ENCODE measurements around the gene DPP6. TPM values are rescaled to one million over a fixed set of nuclear protein-coding genes. Genes with fewer than 3 reads are reported as not detected.

DPP6 gene
- total RNA-seq, 4 donors from 2014 or later, result 1.8 to 33.7 (median 6.4) TPM

DNA sequence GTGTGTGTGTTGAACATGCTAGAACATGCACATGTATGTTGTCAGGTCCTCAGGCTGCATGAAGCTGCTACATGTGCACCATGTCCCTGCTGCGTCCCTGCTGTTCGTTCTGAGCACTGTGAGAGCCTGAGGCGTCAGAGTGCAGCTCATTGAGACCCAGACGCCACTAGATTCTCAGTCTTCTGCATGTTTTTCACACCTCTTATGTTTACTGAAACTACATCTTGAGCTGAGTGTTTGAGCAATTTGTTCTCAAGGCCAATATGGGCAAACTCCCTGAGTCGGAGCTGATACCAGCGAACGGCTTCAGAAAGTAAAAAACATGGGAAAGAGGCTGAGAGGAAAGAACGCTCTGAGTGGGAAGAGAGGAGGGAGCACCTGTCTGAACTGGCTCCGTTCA, 600.4 kb downstream of the DPP6 start:
- Histone ChIP-seq H3K4me3 (no peak overlapping the region), H3K9me3 (no peaks in the 10 kb centered on the region), H3K36me3 (no peaks in the 10 kb centered on the region), H3K4me1 (no peaks in the 10 kb centered on the region), H3K27ac (no peak overlapping the region), H3K27me3 (no peaks in the 10 kb centered on the region)
- no peak for DNase-seq
- in situ Hi-C loops (cut with MboI; ENCODE audit: low pct_ligation_motif_present in 1 of 4, low pct_unique_long_range_greater_than_20kb in 1 of 4, low sequenced_read_pairs in 3 of 4) (no loop called here), intact Hi-C loops (cut with DNase I; ENCODE audit: low total_unique reads) (no loop called here)
- TF ChIP-seq, protein P1, sequence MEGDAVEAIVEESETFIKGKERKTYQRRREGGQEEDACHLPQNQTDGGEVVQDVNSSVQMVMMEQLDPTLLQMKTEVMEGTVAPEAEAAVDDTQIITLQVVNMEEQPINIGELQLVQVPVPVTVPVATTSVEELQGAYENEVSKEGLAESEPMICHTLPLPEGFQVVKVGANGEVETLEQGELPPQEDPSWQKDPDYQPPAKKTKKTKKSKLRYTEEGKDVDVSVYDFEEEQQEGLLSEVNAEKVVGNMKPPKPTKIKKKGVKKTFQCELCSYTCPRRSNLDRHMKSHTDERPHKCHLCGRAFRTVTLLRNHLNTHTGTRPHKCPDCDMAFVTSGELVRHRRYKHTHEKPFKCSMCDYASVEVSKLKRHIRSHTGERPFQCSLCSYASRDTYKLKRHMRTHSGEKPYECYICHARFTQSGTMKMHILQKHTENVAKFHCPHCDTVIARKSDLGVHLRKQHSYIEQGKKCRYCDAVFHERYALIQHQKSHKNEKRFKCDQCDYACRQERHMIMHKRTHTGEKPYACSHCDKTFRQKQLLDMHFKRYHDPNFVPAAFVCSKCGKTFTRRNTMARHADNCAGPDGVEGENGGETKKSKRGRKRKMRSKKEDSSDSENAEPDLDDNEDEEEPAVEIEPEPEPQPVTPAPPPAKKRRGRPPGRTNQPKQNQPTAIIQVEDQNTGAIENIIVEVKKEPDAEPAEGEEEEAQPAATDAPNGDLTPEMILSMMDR (IDR thresholded peaks at IDR 0.05), result no peak
- TF ChIP-seq EP300 (IDR thresholded peaks at IDR 0.05; ENCODE audit: low read depth) (no peak), POLR2A (IDR thresholded peaks at IDR 0.05) (no peak), POLR2AphosphoS5 (IDR thresholded peaks at IDR 0.05) (no peak)
- 84 to 87% methylated on average over 5 to 9 of the region's 9 CpGs for WGBS, 2 donors (ENCODE audit: low coverage in 1 of 2)

DNA sequence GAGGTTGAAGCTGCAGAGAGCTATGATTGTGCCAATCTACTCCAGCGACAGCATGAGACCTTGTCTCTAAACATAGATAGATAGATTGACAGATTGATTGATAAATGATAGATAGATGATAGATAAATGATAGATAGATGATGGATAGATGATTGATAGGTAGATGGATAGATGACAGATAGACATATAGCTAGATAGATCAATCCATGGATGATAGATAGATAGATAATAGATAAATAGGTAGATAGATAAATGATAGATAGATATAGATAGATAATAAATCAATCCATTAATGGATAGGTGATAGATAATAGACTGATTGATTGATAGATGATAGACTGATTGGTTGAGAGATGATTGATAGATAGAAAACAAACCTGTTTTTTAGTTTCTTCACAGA, 601.1 kb downstream of the DPP6 start:
- 100% methylated on average over 1 of the region's 1 CpG; no CpG with 5 or more reads in 1 of the 2 donors for WGBS, 2 donors (ENCODE audit: low coverage in 1 of 2)
- H3K4me1 ChIP-seq, result no peaks in the 10 kb centered on the region
- no peaks in the 10 kb centered on the region for H3K36me3 ChIP-seq
- H3K27ac ChIP-seq, result no peak overlapping the region
- no peak overlapping the region for H3K4me3 ChIP-seq
- DNase-seq, result no peak
- intact Hi-C loops (cut with DNase I; ENCODE audit: low total_unique reads), result no loop called here
- H3K9me3 ChIP-seq, result no peaks in the 10 kb centered on the region
- no peaks in the 10 kb centered on the region for H3K27me3 ChIP-seq
- in situ Hi-C loops (cut with MboI; ENCODE audit: low pct_ligation_motif_present in 1 of 4, low pct_unique_long_range_greater_than_20kb in 1 of 4, low sequenced_read_pairs in 3 of 4), result no loop called here
- TF ChIP-seq POLR2AphosphoS5 (IDR thresholded peaks at IDR 0.05) (no peak), EP300 (IDR thresholded peaks at IDR 0.05; ENCODE audit: low read depth) (no peak), POLR2A (IDR thresholded peaks at IDR 0.05) (no peak)
- TF ChIP-seq, protein P1 (IDR thresholded peaks at IDR 0.05), result no peak

DNA sequence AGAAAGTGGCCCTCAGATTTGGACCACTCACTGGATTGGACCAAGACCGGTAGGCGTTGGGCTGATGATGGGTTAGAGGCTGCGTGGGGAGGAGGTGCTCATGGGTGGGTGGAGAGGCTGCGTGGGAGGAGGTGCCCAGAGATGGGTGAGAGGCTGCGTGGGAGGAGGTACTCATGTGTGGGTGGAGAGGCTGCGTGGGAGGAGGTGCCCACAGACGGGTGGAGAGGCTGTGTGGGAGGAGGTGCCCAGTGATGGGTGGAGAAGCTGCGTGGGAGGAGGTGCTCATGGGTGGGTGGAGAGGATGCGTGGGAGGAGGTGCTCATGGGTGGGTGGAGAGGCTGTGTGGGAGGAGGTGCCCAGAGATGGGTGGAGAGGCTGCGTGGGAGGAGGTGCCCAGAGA, 604.4 kb downstream of the DPP6 start:
- DNase-seq, result no peak

DNA sequence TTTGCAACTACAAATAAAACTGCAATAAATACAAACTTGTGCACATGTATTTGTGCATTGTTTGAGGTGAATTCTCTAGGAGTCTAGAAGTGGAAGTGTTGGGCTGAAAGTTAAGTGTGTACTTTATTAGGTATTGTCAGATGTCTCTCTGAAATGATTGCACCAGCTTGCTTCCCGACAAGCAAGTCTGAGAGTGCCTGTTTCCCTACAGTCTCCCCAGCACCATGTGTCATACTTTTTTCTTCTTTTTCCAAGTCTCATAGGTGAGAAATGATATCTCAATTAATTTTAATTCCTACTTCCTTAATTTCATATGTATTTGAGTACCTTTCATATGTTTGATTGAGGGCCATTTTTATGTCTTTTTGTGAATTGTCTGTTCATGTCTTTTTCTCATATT, 614.6 kb downstream of the DPP6 start:
- Histone ChIP-seq H3K9me3 (peaks cover 12 to 19% of the 10 kb centered on the region in 2 donors), H3K27ac (no peak overlapping the region), H3K27me3 (no peaks in the 10 kb centered on the region), H3K36me3 (no peaks in the 10 kb centered on the region), H3K4me3 (no peak overlapping the region), H3K4me1 (no peaks in the 10 kb centered on the region)
- DNase-seq, result no peak
- 85 to 100% methylated on average over 1 of the region's 1 CpG for WGBS, 2 donors (ENCODE audit: low coverage in 1 of 2)
- TF ChIP-seq POLR2A (IDR thresholded peaks at IDR 0.05) (no peak), POLR2AphosphoS5 (IDR thresholded peaks at IDR 0.05) (no peak), EP300 (IDR thresholded peaks at IDR 0.05; ENCODE audit: low read depth) (no peak)
- TF ChIP-seq, protein P1 (IDR thresholded peaks at IDR 0.05), result no peak
- in situ Hi-C loops (cut with MboI; ENCODE audit: low pct_ligation_motif_present in 1 of 4, low pct_unique_long_range_greater_than_20kb in 1 of 4, low sequenced_read_pairs in 3 of 4) (no loop called here), intact Hi-C loops (cut with DNase I; ENCODE audit: low total_unique reads) (no loop called here)

More for the DNA sequence above, 604.4 kb downstream of the DPP6 start:
- in situ Hi-C loops (cut with MboI; ENCODE audit: low pct_ligation_motif_present in 1 of 4, low pct_unique_long_range_greater_than_20kb in 1 of 4, low sequenced_read_pairs in 3 of 4), result no loop called here
- Histone ChIP-seq H3K27me3 (no peaks in the 10 kb centered on the region), H3K4me3 (no peak overlapping the region), H3K36me3 (no peaks in the 10 kb centered on the region), H3K27ac (no peak overlapping the region), H3K4me1 (no peaks in the 10 kb centered on the region), H3K9me3 (peaks cover 0 to 3% of the 10 kb centered on the region in 2 donors)
- intact Hi-C loops (cut with DNase I; ENCODE audit: low total_unique reads), result no loop called here
- TF ChIP-seq POLR2A (IDR thresholded peaks at IDR 0.05) (no peak), POLR2AphosphoS5 (IDR thresholded peaks at IDR 0.05) (no peak), EP300 (IDR thresholded peaks at IDR 0.05; ENCODE audit: low read depth) (no peak)
- TF ChIP-seq, protein P1 (IDR thresholded peaks at IDR 0.05), result no peak
- WGBS, 2 donors (ENCODE audit: low coverage in 1 of 2), result 85 to 89% methylated on average over 5 to 10 of the region's 10 CpGs

Measured in transverse colon (tissue), 4 donors.